Activated naive CD8-positive, alpha-beta T cell treated with anti-CD3 and anti-CD28 coated beads, Interleukin-2, amount 50 U/mL, for 24 hours (primary cell): ENCODE measurements around the gene NALCN.

Experiments used
- ATAC-seq: fragments of 150-1000 bp; cut with Tn5 transposase; one replicate; pipeline ENCODE4 v1.10.0; 2021
- DNase-seq: peaks from one replicate; pipeline ENCODE4 v3.0.0; 2021
- H3K27ac Mint-ChIP-seq: one replicate; pipeline ENCODE4 v1.8.0; 2021; ENCODE audit warnings: mild to moderate bottlenecking, mixed read lengths
- H3K27me3 Mint-ChIP-seq: one replicate; pipeline ENCODE4 v1.8.0; 2021; ENCODE audit warnings: mixed read lengths
- H3K36me3 Mint-ChIP-seq: one replicate; pipeline ENCODE4 v1.8.0; 2021; ENCODE audit warnings: low read depth, mixed read lengths
- H3K4me1 Mint-ChIP-seq: one replicate; pipeline ENCODE4 v1.8.0; 2021; ENCODE audit warnings: mixed read lengths
- H3K4me3 Mint-ChIP-seq: one replicate; pipeline ENCODE4 v1.8.0; 2021; ENCODE audit warnings: mild to moderate bottlenecking, moderate library complexity, mixed read lengths
- H3K9me3 Mint-ChIP-seq: one replicate; pipeline ENCODE4 v1.8.0; 2021; ENCODE audit warnings: mixed read lengths

NALCN gene

GRCh38 chr13:101300531-101300930 lies 115.8 kb downstream of the NALCN start:
- Mint-ChIP-seq H3K27ac (no peak overlapping the region), H3K36me3 (no peaks in the 10 kb centered on the region), H3K9me3 (peaks cover 3% of the 10 kb centered on the region), H3K27me3 (no peaks in the 10 kb centered on the region), H3K4me1 (no peaks in the 10 kb centered on the region), H3K4me3 (no peak overlapping the region)
- DNase-seq (no peak), ATAC-seq (no peak)

- no peak for ATAC-seq
- Mint-ChIP-seq H3K36me3 (no peaks in the 10 kb centered on the region), H3K9me3 (peaks cover 9% of the 10 kb centered on the region), H3K4me3 (no peak overlapping the region), H3K27me3 (no peaks in the 10 kb centered on the region), H3K27ac (no peak overlapping the region), H3K4me1 (no peaks in the 10 kb centered on the region)
- DNase-seq = no peak
Observed at GRCh38 chr13:101298517-101298916, 117.8 kb downstream of the NALCN start.

- no peak for DNase-seq
- ATAC-seq = no peak
- H3K27me3 Mint-ChIP-seq = no peaks in the 10 kb centered on the region
- peaks cover 11% of the 10 kb centered on the region for H3K9me3 Mint-ChIP-seq
- no peaks in the 10 kb centered on the region for H3K36me3 Mint-ChIP-seq
- no peak overlapping the region for H3K4me3 Mint-ChIP-seq
- H3K27ac Mint-ChIP-seq = no peak overlapping the region
- H3K4me1 Mint-ChIP-seq = no peaks in the 10 kb centered on the region
Observed at GRCh38 chr13:101297794-101298193, 118.5 kb downstream of the NALCN start.

GRCh38 chr13:101292711-101293110 lies 123.6 kb downstream of the NALCN start:
- H3K36me3 Mint-ChIP-seq = no peaks in the 10 kb centered on the region
- ATAC-seq (no peak), DNase-seq (no peak)
- H3K4me3 Mint-ChIP-seq = no peak overlapping the region
- H3K27ac Mint-ChIP-seq = no peak overlapping the region
- H3K27me3 Mint-ChIP-seq = no peaks in the 10 kb centered on the region
- H3K4me1 Mint-ChIP-seq = no peaks in the 10 kb centered on the region
- H3K9me3 Mint-ChIP-seq = peaks cover 11% of the 10 kb centered on the region

- no peak for DNase-seq
- H3K4me3 Mint-ChIP-seq = no peak overlapping the region
- H3K36me3 Mint-ChIP-seq = no peaks in the 10 kb centered on the region
- no peaks in the 10 kb centered on the region for H3K4me1 Mint-ChIP-seq
- no peaks in the 10 kb centered on the region for H3K27me3 Mint-ChIP-seq
- no peak for ATAC-seq
- H3K27ac Mint-ChIP-seq = no peak overlapping the region
- H3K9me3 Mint-ChIP-seq = peaks cover 11% of the 10 kb centered on the region
Observed at GRCh38 chr13:101291646-101292515, 124.4 kb downstream of the NALCN start.

GRCh38 chr13:101291206-101291605 lies 125.1 kb downstream of the NALCN start:
- no peaks in the 10 kb centered on the region for H3K36me3 Mint-ChIP-seq
- no peak overlapping the region for H3K27ac Mint-ChIP-seq
- no peaks in the 10 kb centered on the region for H3K4me1 Mint-ChIP-seq
- no peak for ATAC-seq
- no peaks in the 10 kb centered on the region for H3K27me3 Mint-ChIP-seq
- DNase-seq = no peak
- H3K9me3 Mint-ChIP-seq = peaks cover 11% of the 10 kb centered on the region
- H3K4me3 Mint-ChIP-seq = no peak overlapping the region

GRCh38 chr13:101289764-101290163 lies 126.5 kb downstream of the NALCN start:
- no peak for DNase-seq
- ATAC-seq = no peak
- H3K27me3 Mint-ChIP-seq = no peaks in the 10 kb centered on the region
- no peak overlapping the region for H3K27ac Mint-ChIP-seq
- no peak overlapping the region for H3K4me3 Mint-ChIP-seq
- H3K4me1 Mint-ChIP-seq = no peaks in the 10 kb centered on the region
- H3K36me3 Mint-ChIP-seq = no peaks in the 10 kb centered on the region
- H3K9me3 Mint-ChIP-seq = peaks cover 8% of the 10 kb centered on the region

GRCh38 chr13:101283782-101284181 lies 132.5 kb downstream of the NALCN start:
- no peaks in the 10 kb centered on the region for H3K27me3 Mint-ChIP-seq
- DNase-seq (no peak), ATAC-seq (no peak)
- no peak overlapping the region for H3K27ac Mint-ChIP-seq
- no peaks in the 10 kb centered on the region for H3K36me3 Mint-ChIP-seq
- no peaks in the 10 kb centered on the region for H3K9me3 Mint-ChIP-seq
- no peak overlapping the region for H3K4me3 Mint-ChIP-seq
- no peaks in the 10 kb centered on the region for H3K4me1 Mint-ChIP-seq

- ATAC-seq = no peak
- no peak for DNase-seq
- no peaks in the 10 kb centered on the region for H3K9me3 Mint-ChIP-seq
- no peaks in the 10 kb centered on the region for H3K27me3 Mint-ChIP-seq
- no peak overlapping the region for H3K4me3 Mint-ChIP-seq
- no peak overlapping the region for H3K27ac Mint-ChIP-seq
- H3K36me3 Mint-ChIP-seq = no peaks in the 10 kb centered on the region
- no peaks in the 10 kb centered on the region for H3K4me1 Mint-ChIP-seq
Observed at GRCh38 chr13:101272886-101273285, 143.4 kb downstream of the NALCN start.

- ATAC-seq (no peak), DNase-seq (no peak)
- H3K27ac Mint-ChIP-seq = no peak overlapping the region
- H3K4me1 Mint-ChIP-seq = no peaks in the 10 kb centered on the region
- no peaks in the 10 kb centered on the region for H3K27me3 Mint-ChIP-seq
- H3K9me3 Mint-ChIP-seq = no peaks in the 10 kb centered on the region
- no peaks in the 10 kb centered on the region for H3K36me3 Mint-ChIP-seq
- no peak overlapping the region for H3K4me3 Mint-ChIP-seq
Observed at GRCh38 chr13:101271681-101272245, 144.5 kb downstream of the NALCN start.

GRCh38 chr13:101267656-101268055 lies 148.7 kb downstream of the NALCN start:
- H3K27me3 Mint-ChIP-seq = no peaks in the 10 kb centered on the region
- H3K4me3 Mint-ChIP-seq = no peak overlapping the region
- H3K27ac Mint-ChIP-seq = no peak overlapping the region
- H3K36me3 Mint-ChIP-seq = no peaks in the 10 kb centered on the region
- ATAC-seq (no peak), DNase-seq (no peak)
- H3K4me1 Mint-ChIP-seq = peaks cover 2% of the 10 kb centered on the region
- no peaks in the 10 kb centered on the region for H3K9me3 Mint-ChIP-seq

GRCh38 chr13:101265934-101266333 lies 150.4 kb downstream of the NALCN start:
- Mint-ChIP-seq H3K36me3 (no peaks in the 10 kb centered on the region), H3K9me3 (no peaks in the 10 kb centered on the region), H3K4me3 (no peak overlapping the region), H3K27ac (no peak overlapping the region), H3K4me1 (peaks cover 2% of the 10 kb centered on the region), H3K27me3 (peaks cover 2% of the 10 kb centered on the region)
- ATAC-seq = no peak
- no peak for DNase-seq

- no peak for ATAC-seq
- Mint-ChIP-seq H3K9me3 (no peaks in the 10 kb centered on the region), H3K36me3 (no peaks in the 10 kb centered on the region)
Observed at GRCh38 chr13:101264931-101265330, 151.4 kb downstream of the NALCN start.

GRCh38 chr13:101262306-101262705 lies 154.0 kb downstream of the NALCN start:
- no peak overlapping the region for H3K4me3 Mint-ChIP-seq
- H3K27me3 Mint-ChIP-seq = peaks cover 6% of the 10 kb centered on the region
- H3K36me3 Mint-ChIP-seq = no peaks in the 10 kb centered on the region
- no peaks in the 10 kb centered on the region for H3K9me3 Mint-ChIP-seq
- DNase-seq (no peak), ATAC-seq (no peak)
- H3K27ac Mint-ChIP-seq = no peak overlapping the region
- H3K4me1 Mint-ChIP-seq = peaks cover 9% of the 10 kb centered on the region

More at GRCh38 chr13:101264931-101265330, 151.4 kb downstream of the NALCN start:
- DNase-seq = no peak
- Mint-ChIP-seq H3K27ac (no peak overlapping the region), H3K4me3 (no peak overlapping the region), H3K4me1 (peaks cover 2% of the 10 kb centered on the region), H3K27me3 (peaks cover 4% of the 10 kb centered on the region)

GRCh38 chr13:101258509-101258908 lies 157.8 kb downstream of the NALCN start:
- no peak overlapping the region for H3K27ac Mint-ChIP-seq
- no peaks in the 10 kb centered on the region for H3K36me3 Mint-ChIP-seq
- H3K27me3 Mint-ChIP-seq = peaks cover 6% of the 10 kb centered on the region
- peaks cover 7% of the 10 kb centered on the region for H3K4me1 Mint-ChIP-seq
- H3K9me3 Mint-ChIP-seq = no peaks in the 10 kb centered on the region
- DNase-seq = no peak
- peak; percentile 9 for ATAC-seq
- no peak overlapping the region for H3K4me3 Mint-ChIP-seq
